ENCODE results near the gene RNF157.

The RNF157 gene

DNA sequence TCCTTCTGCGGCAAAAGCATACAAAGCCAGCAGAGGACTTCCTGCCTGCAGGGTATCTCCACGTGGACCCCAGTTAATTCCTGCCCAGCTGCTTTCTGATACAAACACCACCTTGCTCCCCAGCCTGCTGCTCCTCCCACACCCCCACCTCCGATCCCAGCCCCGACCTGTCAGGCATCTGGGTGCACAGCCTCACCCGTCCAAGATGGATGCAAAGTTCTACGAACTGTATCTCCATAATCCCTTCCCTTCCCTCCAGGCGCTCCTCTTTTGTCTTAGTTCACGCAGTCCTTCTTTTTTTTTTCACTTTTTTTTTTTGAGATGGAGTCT lies 83.7 kb downstream of the RNF157 start:
- DNase-seq (ENCODE audit: low spot score): no peak

DNA sequence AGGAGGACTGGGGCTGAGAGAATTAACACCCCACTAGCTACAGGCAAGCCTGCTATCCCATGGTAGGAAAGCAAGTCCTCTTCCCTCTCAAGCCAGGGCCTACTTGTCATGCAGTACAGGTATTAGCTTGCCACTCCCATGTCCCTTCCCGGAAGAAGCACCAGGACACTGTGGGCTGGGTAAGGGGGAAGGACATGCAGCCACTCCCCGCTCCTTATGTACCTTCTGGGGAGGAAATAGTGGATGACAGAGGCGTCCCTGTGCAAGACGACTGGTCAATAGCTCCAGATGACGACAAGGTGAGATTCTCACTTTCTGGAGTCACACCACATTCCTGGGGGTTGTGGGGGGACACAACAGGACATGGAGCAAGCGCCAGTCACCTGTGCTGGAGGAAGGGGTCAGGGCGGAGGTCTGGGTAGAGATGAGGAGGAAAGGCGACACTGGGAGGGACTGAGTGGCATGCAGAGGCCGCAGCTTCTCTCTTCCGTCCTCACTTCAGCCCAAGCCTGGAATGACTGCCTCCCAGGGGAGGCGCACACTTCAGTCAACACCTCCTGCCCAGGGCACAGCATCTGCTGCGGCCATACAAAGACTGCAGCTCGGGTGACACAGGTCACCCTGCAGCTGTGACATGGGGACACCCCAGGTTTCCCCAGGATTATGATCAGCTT lies 84.2 kb downstream of the RNF157 start:
- no peak for DNase-seq (ENCODE audit: low spot score)

DNA sequence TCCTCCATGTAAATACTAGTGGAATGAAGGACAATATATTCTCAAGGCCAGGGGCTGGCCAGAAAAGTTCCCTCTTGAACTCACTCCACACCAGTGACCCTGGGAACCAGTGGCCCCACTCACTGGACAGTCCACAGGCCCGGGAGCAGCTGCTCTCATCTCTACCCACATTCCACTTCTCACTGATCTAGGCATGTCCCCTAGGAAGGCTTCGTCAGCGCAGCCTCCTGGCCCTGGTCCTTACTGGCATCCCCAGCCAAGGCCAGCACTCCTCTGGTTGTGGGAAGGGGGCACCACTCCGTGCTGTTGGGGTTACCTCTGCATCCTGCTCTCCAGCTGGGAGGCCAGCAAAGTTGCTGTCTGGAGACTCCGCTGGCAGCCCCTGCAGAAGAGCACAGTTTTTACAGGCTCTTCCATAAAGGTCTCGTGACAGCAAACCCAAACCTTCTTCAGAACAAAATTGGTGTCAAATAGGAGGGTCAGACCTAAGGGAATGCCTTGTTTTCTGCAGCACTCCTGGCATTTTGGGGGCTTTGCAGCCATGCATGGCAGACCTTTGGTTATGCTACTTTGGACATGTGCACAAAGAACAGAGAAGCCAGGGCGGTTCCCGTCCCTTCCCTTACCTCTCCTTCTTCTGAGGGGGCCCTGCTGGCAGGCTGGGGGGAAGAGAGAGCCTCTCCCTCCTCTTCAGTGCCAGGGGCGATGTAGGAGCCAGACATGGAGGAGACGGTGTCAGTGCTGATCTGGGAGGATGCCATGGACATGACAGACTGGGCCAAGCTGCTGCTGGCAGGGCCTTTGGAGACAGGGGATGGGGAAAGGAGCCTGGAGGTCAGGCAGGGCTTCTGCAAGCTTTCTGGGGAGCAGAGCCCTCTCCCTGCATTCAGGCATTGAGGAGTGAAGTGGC lies 85.1 kb downstream of the RNF157 start:
- DNase-seq (ENCODE audit: low spot score): no peak

DNA sequence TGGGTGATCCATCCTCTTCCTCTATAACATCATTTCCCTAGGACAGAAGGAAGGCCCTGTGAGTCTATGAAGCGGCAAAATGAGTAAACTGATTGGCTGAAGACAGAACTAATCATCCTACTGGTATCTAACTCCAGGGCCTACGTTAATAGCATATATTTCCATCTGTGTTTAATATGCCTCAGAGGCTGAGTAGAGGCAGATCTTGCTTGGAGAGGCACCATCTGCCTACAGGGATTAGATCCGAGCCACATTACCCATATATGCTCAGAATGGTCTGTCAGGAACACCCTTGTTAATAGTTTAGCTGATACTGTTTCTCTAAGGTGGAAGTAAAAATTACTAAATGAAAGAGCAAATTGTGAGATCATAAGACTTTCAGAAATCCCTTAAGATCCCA lies 86.0 kb downstream of the RNF157 start:
- DNase-seq (ENCODE audit: low spot score): no peak

DNA sequence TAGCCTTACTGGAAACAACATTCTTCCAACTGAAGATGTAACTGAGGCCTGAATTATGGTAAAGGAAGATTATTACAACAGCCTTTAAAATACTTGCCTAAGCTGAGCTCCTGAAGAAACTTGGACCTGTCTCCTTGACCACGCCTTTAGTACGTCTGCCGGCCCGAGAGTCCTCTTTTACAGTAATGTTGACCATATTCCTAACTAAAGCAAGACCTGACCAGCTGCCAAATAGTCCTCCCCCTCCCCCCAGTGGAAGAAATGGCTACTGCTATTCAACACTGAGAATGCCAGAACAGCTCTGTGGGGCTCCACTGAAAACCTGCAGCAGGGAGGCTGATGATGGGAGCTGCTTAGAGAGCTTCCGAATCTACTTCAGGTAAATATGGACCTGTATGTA lies 86.7 kb downstream of the RNF157 start:
- DNase-seq (ENCODE audit: low spot score): no peak

DNA sequence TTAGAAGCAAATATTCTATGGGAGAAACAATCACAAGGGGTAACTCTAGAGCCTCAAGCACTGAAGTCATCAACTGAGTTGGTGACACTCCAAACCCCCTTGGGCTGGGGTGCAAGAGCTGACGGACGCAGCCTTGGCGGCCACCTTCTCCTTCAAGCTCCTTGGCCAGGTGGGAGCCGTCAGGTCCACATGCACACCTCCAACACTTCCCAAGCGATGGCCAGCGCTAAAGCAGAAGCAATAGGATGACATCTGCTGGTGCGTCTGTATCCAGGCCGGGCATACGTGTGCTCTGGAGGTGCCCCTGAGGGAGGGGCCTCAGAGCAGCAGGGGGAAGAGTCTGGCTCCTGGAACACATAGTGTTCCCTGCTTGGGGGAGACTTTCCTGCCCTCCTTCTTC lies 87.1 kb downstream of the RNF157 start:
- no peak for DNase-seq (ENCODE audit: low spot score)

DNA sequence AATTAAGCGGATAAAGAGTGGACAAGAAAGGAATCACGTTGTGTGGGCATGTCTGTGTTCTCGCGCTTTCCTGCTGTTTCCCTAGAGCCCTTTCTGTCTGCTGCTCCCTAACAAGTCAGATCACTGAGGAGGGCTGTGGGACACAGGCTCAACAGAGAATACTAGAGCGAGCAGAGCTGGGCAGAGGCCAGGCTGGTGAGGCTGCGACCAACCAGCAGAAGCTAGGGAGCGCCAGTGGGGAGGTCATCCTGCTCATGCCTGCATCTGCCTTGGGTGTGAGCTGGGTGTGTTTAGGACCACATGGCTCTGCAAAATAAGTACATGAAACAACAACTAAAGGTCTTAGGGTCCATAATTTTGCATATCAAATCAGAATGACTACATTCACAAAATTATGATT lies 87.7 kb downstream of the RNF157 start:
- no peak for DNase-seq (ENCODE audit: low spot score)

DNA sequence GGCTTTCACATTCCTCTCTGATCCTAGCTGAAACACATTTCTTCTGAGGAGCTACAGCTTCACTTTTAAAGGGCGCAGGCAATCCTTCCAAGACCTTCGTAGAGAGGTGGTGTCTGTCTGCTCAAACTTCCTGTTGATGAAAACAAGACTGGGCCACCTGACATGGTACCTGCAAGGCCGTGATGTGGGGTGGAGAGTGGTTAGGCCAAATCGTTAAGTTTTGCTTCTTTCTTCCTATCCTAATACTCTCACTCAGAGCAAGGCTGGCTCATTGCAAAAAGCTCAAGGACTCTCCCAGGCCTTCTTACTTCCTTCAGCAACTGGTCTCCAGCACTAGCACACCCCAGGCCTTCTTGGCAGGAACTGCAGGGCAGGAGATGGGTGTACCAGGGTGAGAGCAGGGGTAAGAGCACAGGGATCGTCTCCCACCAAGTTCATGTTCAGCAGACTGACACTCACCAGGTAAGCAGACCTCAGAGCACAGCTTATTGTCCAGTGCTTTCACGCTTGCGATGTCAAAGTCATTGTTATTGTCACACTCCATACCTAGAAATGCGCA lies 88.3 kb downstream of the RNF157 start:
- no peak for DNase-seq (ENCODE audit: low spot score)

DNA sequence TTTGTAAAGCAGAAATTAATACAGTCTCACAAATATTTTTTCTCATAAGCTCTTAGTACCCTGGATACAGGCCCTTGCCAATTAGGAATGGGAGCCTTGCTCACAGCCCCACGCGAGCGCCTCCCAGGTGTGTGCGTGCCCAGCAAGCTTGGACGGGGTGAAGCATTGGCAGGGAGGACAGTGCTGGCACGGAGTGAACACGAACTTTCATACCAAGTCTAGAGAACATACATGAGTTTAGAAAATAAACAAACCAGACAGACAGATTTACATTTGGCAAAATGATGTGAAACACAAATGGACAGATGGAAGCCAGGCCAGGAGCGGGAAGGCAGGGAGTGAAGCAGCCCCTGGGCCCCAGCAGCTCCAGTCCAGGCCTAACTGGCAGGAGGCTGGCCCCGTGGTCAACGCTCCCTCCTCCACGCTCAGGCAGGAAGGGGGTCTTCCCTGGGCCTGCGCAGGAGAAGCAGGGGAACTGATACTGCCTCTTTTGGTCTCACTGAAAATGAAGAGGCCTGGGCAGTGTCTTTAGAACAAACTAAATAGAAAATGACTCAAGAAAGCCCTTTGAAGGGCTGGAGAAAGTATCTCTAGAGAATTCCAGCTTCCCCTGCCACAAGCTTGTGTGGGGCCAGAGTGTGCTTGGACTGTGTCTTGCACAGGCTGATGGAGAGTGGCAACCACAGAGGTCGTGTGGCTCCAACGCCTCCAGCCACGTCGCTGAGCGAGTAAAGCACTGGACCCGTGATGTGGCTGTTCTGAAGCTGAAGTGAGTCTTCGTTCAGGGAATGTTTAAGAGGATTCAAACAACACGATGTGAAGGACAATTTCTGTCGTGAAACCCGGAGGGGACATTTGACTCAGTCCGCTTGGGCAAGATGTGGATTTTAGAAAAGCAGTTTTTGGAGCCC lies 89.3 kb downstream of the RNF157 start:
- DNase-seq (ENCODE audit: low spot score): no peak

DNA sequence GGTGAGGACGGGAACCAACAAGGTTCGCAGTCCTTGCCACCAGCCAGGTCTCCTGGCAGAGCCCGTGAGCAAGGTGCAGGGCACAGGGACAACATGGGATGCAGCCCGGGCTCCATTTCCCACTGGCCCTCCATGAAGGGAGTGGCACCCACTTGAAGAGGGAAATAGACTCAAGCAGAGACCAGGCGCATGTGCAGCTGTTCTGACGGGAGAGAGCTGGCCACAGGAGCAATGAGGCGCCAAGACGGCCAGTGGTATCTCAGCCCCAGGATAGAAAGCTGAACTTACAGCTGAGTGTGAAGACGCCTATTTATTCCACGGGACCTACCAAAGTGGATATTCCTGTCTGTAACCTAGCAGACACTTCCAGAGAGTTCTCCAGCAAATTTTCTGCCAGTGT lies 91.1 kb downstream of the RNF157 start:
- DNase-seq (ENCODE audit: low spot score): no peak

DNA sequence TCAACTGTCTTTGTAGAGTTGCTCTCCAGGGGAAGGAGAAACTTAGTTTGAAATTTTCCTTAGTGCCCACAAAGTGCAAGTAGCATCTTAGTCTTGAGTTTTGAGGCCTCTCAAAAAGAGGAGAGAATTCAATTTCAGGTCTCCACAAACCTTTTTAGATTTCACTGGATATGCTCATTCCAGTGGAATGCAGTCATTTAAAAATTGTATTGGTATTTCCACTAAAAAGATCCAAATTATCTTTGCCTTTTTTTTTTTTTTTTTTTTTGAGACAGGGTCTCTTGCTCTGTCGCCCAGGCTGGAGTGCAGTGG lies 92.3 kb downstream of the RNF157 start:
- DNase-seq (ENCODE audit: low spot score): no peak

DNA sequence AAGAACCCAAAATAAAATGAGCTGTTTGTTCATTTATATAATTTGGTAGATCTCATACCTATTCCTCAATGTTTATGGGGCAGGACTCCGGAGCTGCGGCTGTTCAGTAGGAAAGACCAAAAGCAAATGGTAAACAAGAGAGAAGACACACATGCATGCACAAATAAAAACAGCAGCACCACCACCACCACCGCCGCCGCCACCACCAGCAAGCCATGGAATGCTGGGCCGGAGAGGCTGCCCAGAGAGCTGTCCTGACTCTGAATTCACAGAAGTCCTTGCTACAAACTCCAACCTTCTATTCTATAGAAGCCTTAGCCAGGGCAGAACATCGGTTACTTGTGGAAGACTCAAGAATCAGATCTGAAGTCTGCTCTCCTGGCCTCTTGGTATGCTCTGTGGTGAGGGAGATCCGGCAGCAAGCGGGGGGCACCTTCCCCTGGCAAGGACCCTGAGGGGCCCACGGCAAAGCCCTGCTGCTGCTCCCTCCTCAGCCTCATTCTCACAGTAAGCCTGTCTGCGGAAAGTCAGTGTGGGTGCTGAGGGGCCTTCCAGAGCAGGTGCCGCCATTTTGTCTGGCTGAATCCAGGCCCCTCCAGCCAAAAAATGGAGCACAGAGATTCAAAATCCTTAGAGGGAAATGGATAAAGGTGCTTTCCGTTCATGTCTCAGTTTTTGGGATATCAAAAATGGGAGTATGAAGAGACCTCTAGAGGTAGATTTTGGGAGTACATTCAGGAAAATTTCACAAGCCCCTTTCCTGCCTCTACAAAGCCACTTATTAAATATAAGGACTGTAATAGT lies 92.9 kb downstream of the RNF157 start:
- no peak for DNase-seq (ENCODE audit: low spot score)

DNA sequence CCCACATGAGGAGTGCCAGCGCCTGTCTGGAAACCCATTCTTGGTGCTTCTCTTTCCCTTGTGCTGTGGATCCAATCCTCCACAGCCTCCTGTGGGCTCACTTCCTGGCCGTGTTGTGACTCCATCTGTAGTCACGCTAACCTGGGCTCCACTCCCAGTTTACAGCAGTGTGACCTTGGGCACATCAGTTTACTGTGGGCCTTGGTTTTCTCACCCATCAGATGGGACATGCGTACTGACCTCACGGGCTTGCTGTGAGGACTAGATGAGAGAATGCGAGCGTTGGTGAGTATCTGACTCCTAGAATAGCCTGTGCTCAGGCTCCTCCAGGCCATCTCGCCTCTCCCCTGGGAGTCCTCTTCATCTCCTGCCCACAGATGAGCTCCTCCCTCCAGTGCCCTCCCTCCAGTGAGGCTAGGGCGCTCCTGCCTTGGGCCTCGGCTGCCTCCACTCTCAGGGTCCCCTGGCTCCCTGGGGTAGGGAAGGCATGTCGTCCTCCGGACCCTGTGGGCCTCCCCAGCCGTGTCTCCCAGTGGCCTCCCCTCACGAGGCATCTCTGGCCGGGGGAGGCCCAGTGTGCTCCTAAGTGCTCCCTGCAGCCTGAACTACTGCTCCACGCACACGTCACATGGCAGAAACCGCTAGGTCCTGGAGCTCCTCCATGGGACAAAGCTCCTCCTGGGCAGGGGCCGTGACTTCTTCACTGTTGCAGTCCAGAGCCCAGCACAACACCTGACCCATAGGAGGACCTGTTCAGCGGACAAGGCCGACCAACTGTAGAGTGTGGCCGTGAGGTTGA lies 94.0 kb downstream of the RNF157 start:
- no peak for DNase-seq (ENCODE audit: low spot score)

DNA sequence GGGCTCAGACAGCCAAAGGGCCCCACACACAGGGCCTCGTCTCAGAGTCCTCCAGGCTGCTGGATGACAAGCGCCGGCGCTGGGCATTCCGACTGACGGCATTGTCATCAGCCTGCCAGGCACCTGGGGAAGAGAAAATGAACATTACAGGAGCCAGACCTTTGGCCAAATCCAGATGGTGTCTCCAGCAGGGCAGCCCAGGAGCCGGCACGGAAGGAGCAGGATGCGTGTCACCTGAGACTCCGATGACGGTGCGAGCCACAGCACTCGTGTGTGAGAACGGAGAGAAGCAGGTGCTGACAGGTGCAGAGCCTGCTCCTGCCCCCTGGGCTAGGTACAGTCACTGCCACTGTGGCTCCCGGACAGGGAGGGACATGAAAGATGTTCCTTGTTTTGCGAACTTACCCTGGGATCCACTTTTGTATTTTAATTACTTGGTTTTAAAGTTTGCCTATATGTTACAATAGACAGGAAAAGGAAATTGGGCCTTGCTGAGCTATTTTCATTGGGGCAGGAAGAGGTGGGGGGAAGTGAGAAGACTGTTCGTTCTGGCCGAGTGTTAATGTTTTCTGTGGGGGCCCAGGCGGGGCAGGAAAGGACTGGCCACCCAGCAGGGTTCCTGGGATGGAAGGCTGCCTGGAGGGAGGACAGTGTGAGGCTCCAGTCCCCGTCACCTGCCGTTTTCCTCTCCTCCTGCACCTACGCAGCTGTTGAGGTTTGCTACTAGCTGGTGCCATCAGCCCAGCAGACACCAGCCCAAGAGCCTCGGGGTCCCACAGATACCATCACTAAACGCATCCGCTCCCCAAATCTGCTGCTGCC lies 94.9 kb downstream of the RNF157 start:
- DNase-seq (ENCODE audit: low spot score): peak; percentile 45

DNA sequence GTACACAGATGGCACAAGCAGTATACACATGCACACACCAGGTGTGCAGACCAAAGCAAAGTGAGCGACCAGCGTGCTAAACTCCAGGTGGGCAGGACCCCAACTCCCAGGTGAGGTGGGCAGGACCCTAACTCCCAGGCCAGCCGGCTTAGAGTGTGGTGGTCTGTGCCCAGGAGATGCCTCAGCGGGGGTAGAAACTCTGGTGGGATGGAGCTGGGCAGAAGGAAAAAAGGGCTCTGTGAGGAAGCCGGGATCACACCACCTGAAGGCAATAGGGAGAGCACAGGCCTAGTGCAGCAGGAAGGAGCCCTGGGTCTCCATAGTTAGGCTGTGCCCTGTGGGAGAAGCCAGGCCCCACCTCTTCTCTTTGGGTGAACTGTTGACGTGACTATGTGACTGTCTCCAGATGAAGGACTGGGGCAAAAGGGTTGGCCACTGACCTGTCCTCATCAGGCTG lies 97.7 kb downstream of the RNF157 start:
- no peak for DNase-seq (ENCODE audit: low spot score)

DNA sequence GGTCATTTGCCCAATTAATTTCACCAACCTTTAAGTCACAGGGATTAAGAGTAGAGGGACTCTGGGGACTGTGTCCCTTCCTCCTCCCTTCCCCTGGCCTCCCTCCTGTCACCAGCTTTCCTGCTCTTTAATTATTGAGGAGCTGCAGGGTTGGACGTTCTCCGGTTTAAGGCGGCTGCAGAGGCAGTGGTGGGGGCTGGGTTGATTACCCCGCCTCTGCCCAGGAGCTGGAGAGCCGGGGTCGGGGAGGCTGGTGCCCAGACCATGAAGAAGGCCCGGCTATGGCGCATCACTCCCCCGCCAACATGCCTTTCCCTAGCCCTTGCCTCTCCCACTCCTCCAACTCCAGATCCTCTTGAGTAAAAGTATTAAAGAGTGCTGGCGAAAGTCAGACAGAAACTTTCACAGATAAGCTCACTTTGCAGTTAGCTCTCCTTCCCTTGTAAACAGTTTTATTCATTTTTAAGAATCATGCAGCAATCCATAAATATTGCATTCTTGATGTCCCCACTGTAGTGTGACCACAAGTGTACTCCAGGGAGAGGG lies 98.2 kb downstream of the RNF157 start:
- DNase-seq (ENCODE audit: low spot score): no peak

DNA sequence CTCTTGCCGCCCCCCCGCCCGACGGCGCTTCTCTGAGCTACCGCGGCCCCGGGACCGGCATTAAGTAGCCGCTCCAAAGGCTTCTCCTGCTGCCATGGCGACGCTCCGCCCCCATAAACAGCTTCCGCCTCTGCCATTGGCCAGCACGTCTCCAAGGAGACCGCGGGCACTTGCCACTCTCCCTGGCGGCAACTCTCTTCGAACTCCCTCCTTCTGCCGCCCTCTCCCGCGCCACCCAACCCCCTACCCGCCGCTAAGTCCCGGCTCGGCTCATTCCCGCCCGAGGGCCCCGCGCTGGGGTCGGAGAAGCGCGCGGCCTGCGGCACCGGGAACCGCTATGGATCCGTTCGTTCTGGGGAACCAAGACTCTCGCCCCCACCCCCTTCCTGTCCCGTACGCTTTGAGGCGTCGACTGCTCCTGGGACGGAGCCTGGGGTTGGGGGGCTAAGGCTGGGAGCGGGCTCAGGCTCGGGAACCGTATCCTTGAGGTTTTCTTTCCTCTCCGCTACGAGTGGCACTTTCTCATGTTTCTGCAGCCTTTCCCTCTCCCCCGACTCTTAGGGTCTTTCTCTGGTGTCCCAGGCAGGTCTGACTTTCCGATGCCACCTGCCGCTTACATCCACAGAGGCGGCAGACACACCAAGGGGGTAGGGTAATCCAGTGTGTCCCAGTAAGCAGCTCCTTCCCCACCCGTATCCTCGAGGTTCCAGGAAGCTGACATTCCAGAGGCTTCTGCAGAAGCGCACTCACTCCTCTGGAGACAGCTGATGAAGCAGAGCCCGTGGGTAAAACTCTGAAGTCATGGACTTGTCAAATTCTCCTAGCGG lies 98.9 kb downstream of the RNF157 start, which contains the start of gene FOXJ1:
TSS of gene FOXJ1 (minus strand) at position 34 of the 827 bp plus-strand sequence. CDS start 850 bp downstream, outside the sequence.
- DNase-seq (ENCODE audit: low spot score): peak; percentile 70

DNA sequence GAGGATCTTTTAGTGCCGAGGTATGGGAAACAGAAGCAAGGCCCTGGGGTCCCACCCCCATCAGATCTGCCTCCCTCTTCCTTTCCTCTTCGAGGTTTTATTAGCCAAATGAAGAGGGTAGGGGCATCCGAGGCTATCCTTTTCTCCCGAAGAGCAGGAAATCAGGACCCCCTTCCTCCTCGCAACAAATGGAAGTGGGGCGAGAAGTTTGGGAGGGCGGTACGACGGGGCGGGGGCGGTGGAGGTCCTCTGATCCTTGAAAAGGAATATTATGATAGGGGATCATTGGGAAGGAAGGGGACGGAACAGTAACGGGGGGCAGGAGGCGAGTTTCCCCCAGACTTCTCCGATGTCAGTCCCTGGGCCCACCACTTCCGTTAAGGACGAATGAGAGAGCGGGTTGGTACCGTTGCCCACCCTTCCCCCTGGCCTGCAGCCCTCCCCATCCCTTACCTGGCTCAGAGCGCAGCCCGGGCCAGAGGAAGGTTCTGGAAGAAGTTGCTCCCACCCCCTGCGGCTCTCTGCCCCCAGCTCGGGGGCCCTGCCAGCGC lies 99.6 kb downstream of the RNF157 start:
- DNase-seq (ENCODE audit: low spot score): no peak

Measured in kidney capillary endothelial cell (primary cell).